ENCODE data around the gene ATP23. TPM values are rescaled to one million over a fixed set of nuclear protein-coding genes. Genes with fewer than 3 reads are reported as not detected.

Gene ATP23
- polyA plus RNA-seq, 1 donor (not counting 4 experiments of a cell fraction or from before 2014, with no cell fraction given) = 12.2 TPM

- no peak for TF ChIP-seq CTCF (optimal IDR thresholded peaks at IDR 0.05 in 1 of 3, IDR thresholded peaks at IDR 0.05 in 1 of 3, conservative IDR thresholded peaks at IDR 0.05 in 1 of 3; ENCODE audit: extremely low read depth in 1 of 3, insufficient read depth in 2 of 3, low read length in 3 of 3)
- no peak for TF ChIP-seq EZH2 (IDR thresholded peaks at IDR 0.05; ENCODE audit: low read length)
- Histone ChIP-seq H2AFZ (ENCODE audit: control insufficient read depth, low read length) (no peak overlapping the region), H3K27me3 (ENCODE audit: control insufficient read depth, extremely low read depth, insufficient read depth, low read length) (no peaks in the 10 kb centered on the region), H3K4me3 (ENCODE audit: control insufficient read depth in 2 of 3, extremely low read depth in 1 of 3, insufficient read depth in 2 of 3, low read depth in 1 of 3, low read length in 3 of 3) (no peak overlapping the region), H3K79me2 (ENCODE audit: control insufficient read depth, insufficient read depth, low read length) (no peaks in the 10 kb centered on the region), H3K4me2 (ENCODE audit: control insufficient read depth, extremely low read depth, insufficient read depth, low read depth, low read length) (no peak overlapping the region), H3K36me3 (ENCODE audit: control insufficient read depth in 2 of 2, extremely low read depth in 1 of 2, insufficient read depth in 2 of 2, low read length in 2 of 2) (no peaks in the 10 kb centered on the region), H4K20me1 (ENCODE audit: control insufficient read depth, extremely low read depth, insufficient read depth, low read length) (no peaks in the 10 kb centered on the region), H3K9ac (ENCODE audit: control insufficient read depth, extremely low read depth, insufficient read depth, low read length) (no peak overlapping the region), H3K4me1 (ENCODE audit: control insufficient read depth, extremely low read depth, insufficient read depth, low read length) (peaks cover 4% of the 10 kb centered on the region), H3K9me3 (ENCODE audit: control insufficient read depth, low read depth, low read length) (no peaks in the 10 kb centered on the region), H3K9me1 (ENCODE audit: control insufficient read depth, extremely low read depth, insufficient read depth, low read length) (no peaks in the 10 kb centered on the region), H3K27ac (ENCODE audit: control insufficient read depth, insufficient read depth, low read length) (no peak overlapping the region)
- dilution Hi-C loops (cut with MboI; ENCODE audit: extremely low pct_ligation_motif_present, low sequenced_read_pairs) = no loop called here
- DNase-seq (ENCODE audit: low read depth, low spot score) = no peak
- FAIRE-seq = no peak
Measured at GRCh38 chr12:57944313-57945023, 3.1 kb downstream of the ATP23 start.

GRCh38 chr12:57952766-57953165 lies 11.4 kb downstream of the ATP23 start:
- TF ChIP-seq CTCF (optimal IDR thresholded peaks at IDR 0.05 in 1 of 3, IDR thresholded peaks at IDR 0.05 in 1 of 3, conservative IDR thresholded peaks at IDR 0.05 in 1 of 3; ENCODE audit: extremely low read depth in 1 of 3, insufficient read depth in 2 of 3, low read length in 3 of 3) = no peak
- no peak for TF ChIP-seq EZH2 (IDR thresholded peaks at IDR 0.05; ENCODE audit: low read length)
- dilution Hi-C loops (cut with MboI; ENCODE audit: extremely low pct_ligation_motif_present, low sequenced_read_pairs) = no loop called here
- Histone ChIP-seq H3K9ac (ENCODE audit: control insufficient read depth, extremely low read depth, insufficient read depth, low read length) (no peak overlapping the region), H3K27ac (ENCODE audit: control insufficient read depth, insufficient read depth, low read length) (no peak overlapping the region), H3K9me1 (ENCODE audit: control insufficient read depth, extremely low read depth, insufficient read depth, low read length) (no peaks in the 10 kb centered on the region), H4K20me1 (ENCODE audit: control insufficient read depth, extremely low read depth, insufficient read depth, low read length) (no peaks in the 10 kb centered on the region), H3K9me3 (ENCODE audit: control insufficient read depth, low read depth, low read length) (no peaks in the 10 kb centered on the region), H3K36me3 (ENCODE audit: control insufficient read depth in 2 of 2, extremely low read depth in 1 of 2, insufficient read depth in 2 of 2, low read length in 2 of 2) (no peaks in the 10 kb centered on the region), H3K79me2 (ENCODE audit: control insufficient read depth, insufficient read depth, low read length) (no peaks in the 10 kb centered on the region), H3K4me2 (ENCODE audit: control insufficient read depth, extremely low read depth, insufficient read depth, low read depth, low read length) (no peak overlapping the region), H3K27me3 (ENCODE audit: control insufficient read depth, extremely low read depth, insufficient read depth, low read length) (no peaks in the 10 kb centered on the region), H3K4me3 (ENCODE audit: control insufficient read depth in 2 of 3, extremely low read depth in 1 of 3, insufficient read depth in 2 of 3, low read depth in 1 of 3, low read length in 3 of 3) (no peak overlapping the region), H2AFZ (ENCODE audit: control insufficient read depth, low read length) (no peak overlapping the region), H3K4me1 (ENCODE audit: control insufficient read depth, extremely low read depth, insufficient read depth, low read length) (no peaks in the 10 kb centered on the region)
- FAIRE-seq (no peak), DNase-seq (ENCODE audit: low read depth, low spot score) (no peak)

Data from keratinocyte (primary cell).